ENCODE results near the gene PSMB10. TPM values are rescaled to one million over a fixed set of nuclear protein-coding genes. Genes with fewer than 3 reads are reported as not detected.

Gene PSMB10
- total RNA-seq, 1 experiment from 2014 or later: 26.9 TPM

DNA sequence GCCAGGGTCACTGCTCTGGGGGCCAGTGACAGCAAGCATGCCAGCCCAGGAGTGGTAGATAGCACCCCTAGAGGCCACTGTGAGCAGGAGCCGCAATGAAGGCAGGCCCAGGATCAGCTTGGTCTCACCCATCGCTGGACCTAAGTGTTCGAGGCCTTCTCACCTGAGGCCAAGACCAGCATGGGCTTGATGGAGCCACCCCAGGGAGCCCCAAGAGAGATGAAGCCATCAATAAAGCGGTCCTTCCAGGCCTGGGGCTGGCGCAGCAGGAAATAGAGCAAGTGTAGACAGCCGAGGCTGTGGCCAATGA, 5.5 kb upstream of the PSMB10 start:
- intact Hi-C loops (cut with micrococcal nuclease; ENCODE audit: unreplicated experiment): no loop called here
- Mint-ChIP-seq H3K27ac (ENCODE audit: unreplicated experiment) (no peak overlapping the region), H3K4me3 (ENCODE audit: unreplicated experiment) (no peak overlapping the region), H3K36me3 (ENCODE audit: insufficient read depth, unreplicated experiment) (peaks cover 90% of the 10 kb centered on the region), H3K9me3 (ENCODE audit: unreplicated experiment) (no peaks in the 10 kb centered on the region), H3K4me1 (ENCODE audit: low read depth, unreplicated experiment) (peaks cover 9% of the 10 kb centered on the region), H3K27me3 (ENCODE audit: insufficient read depth, unreplicated experiment) (no peaks in the 10 kb centered on the region)
- TF ChIP-seq, protein P1, sequence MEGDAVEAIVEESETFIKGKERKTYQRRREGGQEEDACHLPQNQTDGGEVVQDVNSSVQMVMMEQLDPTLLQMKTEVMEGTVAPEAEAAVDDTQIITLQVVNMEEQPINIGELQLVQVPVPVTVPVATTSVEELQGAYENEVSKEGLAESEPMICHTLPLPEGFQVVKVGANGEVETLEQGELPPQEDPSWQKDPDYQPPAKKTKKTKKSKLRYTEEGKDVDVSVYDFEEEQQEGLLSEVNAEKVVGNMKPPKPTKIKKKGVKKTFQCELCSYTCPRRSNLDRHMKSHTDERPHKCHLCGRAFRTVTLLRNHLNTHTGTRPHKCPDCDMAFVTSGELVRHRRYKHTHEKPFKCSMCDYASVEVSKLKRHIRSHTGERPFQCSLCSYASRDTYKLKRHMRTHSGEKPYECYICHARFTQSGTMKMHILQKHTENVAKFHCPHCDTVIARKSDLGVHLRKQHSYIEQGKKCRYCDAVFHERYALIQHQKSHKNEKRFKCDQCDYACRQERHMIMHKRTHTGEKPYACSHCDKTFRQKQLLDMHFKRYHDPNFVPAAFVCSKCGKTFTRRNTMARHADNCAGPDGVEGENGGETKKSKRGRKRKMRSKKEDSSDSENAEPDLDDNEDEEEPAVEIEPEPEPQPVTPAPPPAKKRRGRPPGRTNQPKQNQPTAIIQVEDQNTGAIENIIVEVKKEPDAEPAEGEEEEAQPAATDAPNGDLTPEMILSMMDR (IDR thresholded peaks at IDR 0.05; ENCODE audit: insufficient read depth in 1 of 2, low read depth in 1 of 2, low read length in 1 of 2, severe bottlenecking in 1 of 2, unreplicated experiment in 1 of 2): peak; percentile 76 to 80
- ChIA-PET POLR2A (interaction anchor here (0.5 kb wide), 1 partner anchor 405 kb away, joined by 3 read pairs; no protein-coding TSS in a partner anchor), CTCF (interaction anchor here (0.6 to 1.6 kb wide), 7 partner anchors 12 to 696 kb away, joined by 3 to 6 read pairs (median 4); no protein-coding TSS in a partner anchor)
- H3K9me3 ChIP-seq: no peaks in the 10 kb centered on the region
- H3K4me3 ChIP-seq (ENCODE audit: low read depth, low read length): no peak overlapping the region
- no TSS peak for BruUV-seq (replicated peaks)
- H3K4me1 ChIP-seq: peaks cover 9% of the 10 kb centered on the region; the same call in 1 of the 2 replicates
- no peaks in the 10 kb centered on the region for H3K27me3 ChIP-seq (replicated peaks; ENCODE audit: control insufficient read depth, insufficient read depth, low read length)
- peak; percentile 74 to 76 for DNase-seq
- no peaks in the 10 kb centered on the region; the same call in 1 of the 2 replicates for H3K36me3 ChIP-seq (ENCODE audit: control insufficient read depth, insufficient read depth, low read length)

DNA sequence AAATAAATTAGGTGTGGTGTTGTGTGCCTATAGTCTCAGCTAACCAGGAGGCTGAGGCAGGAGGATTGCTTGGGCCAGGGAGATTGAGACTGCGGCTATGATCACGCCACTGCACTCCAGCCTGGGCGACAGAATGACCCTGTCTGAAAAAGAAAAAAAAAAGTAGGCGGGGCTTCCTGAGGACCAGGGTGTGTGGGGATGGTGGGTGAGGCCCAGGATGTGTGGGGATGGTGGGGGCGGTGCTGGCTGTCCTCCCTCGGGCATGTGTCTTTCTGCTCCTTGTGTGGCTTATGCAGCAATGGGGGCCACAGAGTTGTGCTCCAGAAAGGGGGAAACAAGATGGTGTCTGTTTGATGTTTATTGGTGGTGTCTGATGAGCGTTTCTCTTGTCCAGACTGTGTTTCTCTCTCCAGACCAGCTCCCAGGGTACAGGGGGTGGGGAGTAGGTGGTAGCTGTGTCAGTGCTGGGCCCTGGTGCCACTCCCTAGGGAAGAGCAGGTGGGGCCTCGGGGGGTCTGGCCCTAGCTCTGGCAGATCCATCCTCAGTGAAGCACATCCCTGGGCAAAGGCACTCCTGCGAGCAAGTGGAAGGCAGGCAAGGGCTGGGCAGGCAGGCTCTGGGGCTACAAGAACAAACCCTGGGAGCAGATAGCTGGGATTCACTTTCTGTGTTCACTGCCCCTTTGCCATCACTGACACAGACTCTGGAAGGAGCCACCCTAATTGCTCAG, 5.0 kb upstream of the PSMB10 start:
- POLR2A ChIA-PET: interaction anchor here (0.5 kb wide), 1 partner anchor 404 kb away, joined by 3 read pairs; no protein-coding TSS in a partner anchor
- peaks cover 90% of the 10 kb centered on the region for H3K36me3 Mint-ChIP-seq (ENCODE audit: insufficient read depth, unreplicated experiment)
- CTCF ChIA-PET: interaction anchor here (0.6 to 1.6 kb wide), 7 partner anchors 12 to 696 kb away, joined by 3 to 6 read pairs (median 4); no protein-coding TSS in a partner anchor

DNA sequence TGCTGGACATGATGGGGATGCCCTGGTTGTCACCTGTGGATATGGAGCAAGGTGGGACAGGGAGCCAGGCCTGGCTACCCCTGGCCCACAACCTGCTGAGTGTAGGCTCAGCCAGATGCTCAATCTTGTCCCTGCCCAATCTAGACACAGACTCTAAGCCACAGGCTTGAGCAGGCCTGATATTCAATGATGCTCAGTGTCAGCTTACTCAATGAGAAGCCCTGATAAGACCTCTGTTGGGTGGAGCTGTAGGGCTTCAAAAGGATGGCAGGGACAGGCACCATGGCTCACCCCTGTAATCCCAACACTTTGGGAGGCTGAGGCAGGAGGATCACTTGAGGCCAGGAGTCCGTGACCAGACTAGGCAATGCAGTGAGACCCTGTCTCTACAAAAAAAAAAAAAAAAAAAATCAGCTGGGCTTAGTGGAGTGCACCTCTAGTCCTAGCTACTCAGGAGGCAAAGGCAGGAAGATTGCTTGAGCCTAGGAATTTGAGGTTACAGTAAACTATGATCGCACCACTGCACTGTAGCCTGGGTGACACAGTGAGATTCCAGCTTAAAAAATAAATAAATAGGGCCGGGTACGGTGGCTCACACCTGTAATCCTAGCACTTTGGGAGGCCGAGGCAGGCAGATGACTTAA, 3.9 kb upstream of the PSMB10 start:
- Mint-ChIP-seq H3K36me3 (ENCODE audit: insufficient read depth, unreplicated experiment) (peaks cover 90% of the 10 kb centered on the region), H3K27ac (ENCODE audit: unreplicated experiment) (no peak overlapping the region), H3K9me3 (ENCODE audit: unreplicated experiment) (no peaks in the 10 kb centered on the region), H3K27me3 (ENCODE audit: insufficient read depth, unreplicated experiment) (no peaks in the 10 kb centered on the region), H3K4me1 (ENCODE audit: low read depth, unreplicated experiment) (peaks cover 16% of the 10 kb centered on the region), H3K4me3 (ENCODE audit: unreplicated experiment) (no peak overlapping the region)
- Histone ChIP-seq H3K9me3 (no peaks in the 10 kb centered on the region), H3K4me3 (ENCODE audit: low read depth, low read length) (no peak overlapping the region), H3K4me1 (peaks cover 12% of the 10 kb centered on the region; the same call in 1 of the 2 replicates), H3K27me3 (replicated peaks; ENCODE audit: control insufficient read depth, insufficient read depth, low read length) (no peaks in the 10 kb centered on the region), H3K36me3 (ENCODE audit: control insufficient read depth, insufficient read depth, low read length) (no peaks in the 10 kb centered on the region; the same call in 1 of the 2 replicates)
- intact Hi-C loops (cut with micrococcal nuclease; ENCODE audit: unreplicated experiment): no loop called here
- ChIA-PET POLR2A (no interaction called here), CTCF (interaction anchor here (0.6 to 0.7 kb wide), 3 partner anchors 18 to 419 kb away, joined by 3 to 5 read pairs (median 5); no protein-coding TSS in a partner anchor)
- no peak for DNase-seq
- BruUV-seq (replicated peaks): no TSS peak
- TF ChIP-seq, protein P1 (IDR thresholded peaks at IDR 0.05; ENCODE audit: insufficient read depth in 1 of 2, low read depth in 1 of 2, low read length in 1 of 2, severe bottlenecking in 1 of 2, unreplicated experiment in 1 of 2): no peak

More for the DNA sequence above, 5.0 kb upstream of the PSMB10 start:
- no TSS peak for BruUV-seq (replicated peaks)
- TF ChIP-seq, protein P1 (IDR thresholded peaks at IDR 0.05; ENCODE audit: insufficient read depth in 1 of 2, low read depth in 1 of 2, low read length in 1 of 2, severe bottlenecking in 1 of 2, unreplicated experiment in 1 of 2): no peak
- Histone ChIP-seq H3K9me3 (no peaks in the 10 kb centered on the region), H3K36me3 (ENCODE audit: control insufficient read depth, insufficient read depth, low read length) (no peaks in the 10 kb centered on the region; the same call in 1 of the 2 replicates), H3K4me1 (peaks cover 12% of the 10 kb centered on the region; the same call in 1 of the 2 replicates), H3K4me3 (ENCODE audit: low read depth, low read length) (no peak overlapping the region), H3K27me3 (replicated peaks; ENCODE audit: control insufficient read depth, insufficient read depth, low read length) (no peaks in the 10 kb centered on the region)
- intact Hi-C loops (cut with micrococcal nuclease; ENCODE audit: unreplicated experiment): no loop called here
- Mint-ChIP-seq H3K4me3 (ENCODE audit: unreplicated experiment) (peak overlapping the region; percentile 37), H3K27me3 (ENCODE audit: insufficient read depth, unreplicated experiment) (no peaks in the 10 kb centered on the region), H3K9me3 (ENCODE audit: unreplicated experiment) (no peaks in the 10 kb centered on the region), H3K4me1 (ENCODE audit: low read depth, unreplicated experiment) (peaks cover 14% of the 10 kb centered on the region), H3K27ac (ENCODE audit: unreplicated experiment) (no peak overlapping the region)
- no peak for DNase-seq

Data from Caco-2 (cell line).